Activated CD8-positive, alpha-beta T cell treated with anti-CD3 and anti-CD28 coated beads, Interleukin-2, amount 10 ng/mL, durations not matched to agents 7 days and 5 days (primary cell): Measurements from ENCODE around the gene NMNAT1. TPM values are rescaled to one million over a fixed set of nuclear protein-coding genes. Genes with fewer than 3 reads are reported as not detected.

ENCODE experiments used
- ATAC-seq: fragments of 150-1000 bp; cut with Tn5 transposase; one replicate; pipeline ENCODE4 v1.10.0; 2021; ENCODE audit warnings: moderate library complexity
- CTCF ChIA-PET: fragments of 350-600 bp; sonication (Branson Sonifier 250); formaldehyde crosslinking; loops from one replicate; lab custom pipeline; 2021; ENCODE audit warnings: antibody characterized with exemption; lab: Charles Lee
- POLR2A ChIA-PET: fragments of 350-600 bp; sonication (Branson Sonifier 250); formaldehyde crosslinking; loops from one replicate; lab custom pipeline; 2021; ENCODE audit warnings: antibody characterized with exemption; lab: Charles Lee
- DNase-seq: peaks from one replicate; pipeline ENCODE4 v3.0.0-alpha.2; 2020
- H3K27ac Mint-ChIP-seq: one replicate; pipeline ENCODE4 v1.8.0; 2021; ENCODE audit warnings: mild to moderate bottlenecking, mixed read lengths
- H3K27me3 Mint-ChIP-seq: one replicate; pipeline ENCODE4 v1.8.0; 2021; ENCODE audit warnings: low read depth, mixed read lengths
- H3K36me3 Mint-ChIP-seq: one replicate; pipeline ENCODE4 v1.8.0; 2021; ENCODE audit warnings: low read depth, mixed read lengths
- H3K4me1 Mint-ChIP-seq: one replicate; pipeline ENCODE4 v1.8.0; 2021; ENCODE audit warnings: low read depth, mixed read lengths
- H3K4me3 Mint-ChIP-seq: one replicate; pipeline ENCODE4 v1.8.0; 2021; ENCODE audit warnings: mild to moderate bottlenecking, mixed read lengths
- H3K9me3 Mint-ChIP-seq: one replicate; pipeline ENCODE4 v1.8.0; 2022; ENCODE audit warnings: mixed read lengths; ENCODE audit not compliant: insufficient read depth
- total RNA-seq, 2 experiments: library from RNA; stranded (reverse); gene quantifications; one replicate each; pipeline ENCODE4 v1.2.3, GENCODE V29; 2021

The NMNAT1 gene
- total RNA-seq, 2 experiments from 2014 or later: 6.2 to 6.3 TPM

DNA sequence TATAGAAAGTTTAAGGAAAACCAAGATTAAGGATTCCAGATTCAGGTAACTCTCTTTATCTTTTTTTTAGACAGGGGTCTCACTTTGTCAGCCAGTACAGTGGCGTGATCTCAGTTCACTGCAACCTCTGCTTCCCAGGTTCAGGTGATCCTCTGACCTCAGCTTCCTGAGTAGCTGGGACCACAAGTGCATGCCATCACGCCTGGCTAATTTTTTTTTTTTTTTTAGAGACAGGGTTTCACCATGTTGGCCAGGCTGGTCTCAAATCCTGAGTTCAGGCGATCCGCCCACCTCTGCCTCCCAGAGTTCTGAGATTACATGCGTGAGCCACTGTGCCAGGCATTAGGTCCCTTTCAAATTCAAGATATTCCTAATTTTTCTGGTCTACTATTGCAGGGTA is 16.0 kb upstream of the NMNAT1 start:
- Mint-ChIP-seq H3K36me3 (peaks cover 10% of the 10 kb centered on the region), H3K27ac (no peak overlapping the region), H3K27me3 (no peaks in the 10 kb centered on the region), H3K4me3 (no peak overlapping the region), H3K4me1 (peaks cover 8% of the 10 kb centered on the region), H3K9me3 (no peaks in the 10 kb centered on the region)
- DNase-seq (no peak), ATAC-seq (no peak)
- ChIA-PET CTCF (no interaction called here), POLR2A (no interaction called here)

DNA sequence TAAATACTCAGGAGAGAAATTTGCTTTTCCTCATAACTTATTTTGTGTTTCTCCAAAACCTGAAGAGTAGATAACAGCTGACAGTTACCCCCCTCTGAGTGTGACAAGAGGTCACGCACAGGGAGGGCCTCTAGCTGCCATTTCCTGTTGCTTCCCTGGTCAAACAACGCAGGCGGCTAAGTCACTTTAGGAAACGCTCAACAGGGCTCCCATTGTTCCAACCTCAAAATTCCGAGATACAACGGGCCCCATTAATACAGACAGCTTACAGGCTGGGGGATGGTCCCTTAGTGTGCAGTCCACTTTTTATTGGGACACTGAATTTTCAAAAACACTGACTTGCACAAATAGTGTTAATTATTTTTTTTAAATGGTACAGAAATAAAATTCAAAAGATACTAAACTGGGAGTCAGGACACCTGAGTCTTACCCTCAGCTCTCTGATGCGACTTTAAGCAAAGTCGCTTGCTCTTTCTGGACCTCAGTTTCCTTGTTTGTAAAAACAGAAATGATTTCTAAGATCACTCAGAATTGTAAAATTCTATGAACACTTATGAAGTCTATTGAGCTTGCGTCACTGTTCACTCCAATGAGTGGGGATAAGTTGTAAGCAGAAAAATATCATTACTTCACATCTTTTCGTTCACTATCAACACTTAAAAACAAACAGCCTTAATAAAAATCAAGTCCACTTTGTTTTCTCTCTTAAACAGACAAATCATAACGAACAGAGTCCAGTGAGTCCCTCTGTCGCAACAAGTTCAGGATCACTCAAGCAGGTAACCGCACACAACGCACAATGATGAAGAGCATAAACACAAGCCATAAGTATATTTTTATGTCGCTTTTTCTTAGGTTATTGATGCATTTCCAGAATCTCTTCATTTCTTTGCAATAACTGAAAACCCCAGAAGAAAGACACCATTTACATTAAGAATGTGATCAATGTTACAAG is 13.6 kb upstream of the NMNAT1 start:
- no peaks in the 10 kb centered on the region for H3K27me3 Mint-ChIP-seq
- ATAC-seq (no peak), DNase-seq (no peak)
- CTCF ChIA-PET: interaction anchor here (0.9 to 1.7 kb wide), 4 partner anchors 14 to 302 kb away, joined by 3 to 5 read pairs (median 4); partner anchors contain the start of genes LZIC and NMNAT1
- H3K4me1 Mint-ChIP-seq: peaks cover 8% of the 10 kb centered on the region
- POLR2A ChIA-PET: no interaction called here
- H3K9me3 Mint-ChIP-seq: no peaks in the 10 kb centered on the region
- H3K36me3 Mint-ChIP-seq: peaks cover 20% of the 10 kb centered on the region
- H3K4me3 Mint-ChIP-seq: no peak overlapping the region
- no peak overlapping the region for H3K27ac Mint-ChIP-seq

DNA sequence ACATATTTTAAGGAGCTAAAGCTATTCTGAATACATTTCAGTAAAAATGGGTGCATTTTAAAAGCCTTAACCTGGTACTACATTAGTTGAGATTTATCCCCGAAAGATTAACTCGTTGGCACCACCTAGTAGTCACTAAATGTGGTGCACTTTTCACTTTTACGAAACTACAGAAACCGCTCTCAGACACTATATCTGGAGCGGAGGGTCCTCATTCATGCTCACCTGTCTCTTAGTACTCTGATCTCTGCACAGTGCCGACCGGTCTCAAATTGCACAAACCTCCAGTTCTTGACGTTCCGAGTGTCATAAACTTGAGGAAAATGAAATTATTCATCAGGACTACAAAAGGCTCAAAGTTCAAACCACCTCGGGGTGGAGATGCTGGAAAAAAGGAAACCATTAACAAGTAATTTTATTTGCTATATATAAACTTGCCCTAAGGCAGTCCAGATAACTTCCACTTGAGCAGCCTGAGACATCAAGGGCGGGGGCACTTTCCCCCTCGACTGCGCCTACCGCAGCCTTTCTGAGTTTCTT is 806 bp upstream of the NMNAT1 start:
- ATAC-seq: peak; percentile 49
- peak; percentile 62 for DNase-seq
- Mint-ChIP-seq H3K27me3 (no peaks in the 10 kb centered on the region), H3K36me3 (peaks cover 12% of the 10 kb centered on the region), H3K4me1 (peaks cover 18% of the 10 kb centered on the region), H3K9me3 (no peaks in the 10 kb centered on the region), H3K27ac (peak overlapping the region; percentile 98), H3K4me3 (peak overlapping the region; percentile 99)
- CTCF ChIA-PET: interaction anchor here (0.7 to 3.3 kb wide), 13 partner anchors 8 to 488 kb away, joined by 3 to 20 read pairs (median 5); partner anchors contain the start of gene CENPS
- POLR2A ChIA-PET: interaction anchor here (1.2 to 1.8 kb wide), 3 partner anchors 28 to 313 kb away, joined by 3 to 6 read pairs (median 4); partner anchors contain the start of gene CTNNBIP1

DNA sequence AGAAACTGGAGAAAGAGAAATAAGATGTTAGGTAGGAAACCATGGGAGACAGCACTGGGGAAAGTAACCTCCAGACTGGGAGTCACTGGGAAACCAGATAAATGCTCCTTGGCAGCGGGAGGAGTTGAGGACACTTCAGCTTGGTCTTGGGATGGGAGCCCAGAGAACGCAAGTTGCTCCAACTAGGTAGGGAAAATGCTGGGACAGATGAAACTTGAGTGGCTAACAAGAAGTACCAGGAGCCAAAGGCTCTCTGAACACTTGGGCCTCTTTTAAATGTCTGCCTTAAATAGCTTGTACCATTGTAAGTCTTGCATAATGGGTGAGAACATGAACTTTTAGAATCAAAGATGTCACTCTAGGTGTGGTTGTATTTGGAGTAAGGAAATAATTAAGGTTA is 3.0 kb downstream of the NMNAT1 start:
- H3K4me3 Mint-ChIP-seq: no peak overlapping the region
- no peaks in the 10 kb centered on the region for H3K9me3 Mint-ChIP-seq
- ChIA-PET POLR2A (no interaction called here), CTCF (interaction anchor here (0.6 kb wide), 1 partner anchor 18 kb away, joined by 3 read pairs; no protein-coding TSS in a partner anchor)
- peaks cover 23% of the 10 kb centered on the region for H3K4me1 Mint-ChIP-seq
- DNase-seq (no peak), ATAC-seq (no peak)
- H3K36me3 Mint-ChIP-seq: peaks cover 11% of the 10 kb centered on the region
- H3K27me3 Mint-ChIP-seq: no peaks in the 10 kb centered on the region
- no peak overlapping the region for H3K27ac Mint-ChIP-seq

DNA sequence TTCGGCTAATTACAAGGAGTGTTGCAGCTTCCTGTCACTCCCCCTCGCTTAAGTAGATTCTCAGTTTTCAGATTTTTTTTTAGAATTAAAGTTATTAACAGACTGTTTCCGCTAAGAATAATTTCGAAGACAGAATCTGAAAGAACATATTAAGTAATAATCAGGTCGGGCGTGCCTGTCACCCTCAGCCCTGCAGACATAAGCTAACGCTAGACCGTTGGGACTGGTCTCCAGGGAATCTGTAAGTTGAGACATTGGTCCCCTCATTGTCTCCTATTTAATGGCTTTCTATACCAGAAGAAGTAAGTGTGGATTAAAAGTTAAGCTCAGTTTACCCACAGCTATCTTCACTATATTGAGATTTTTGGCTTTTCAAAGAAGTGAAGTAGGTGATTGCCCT is 14.5 kb downstream of the NMNAT1 start:
- Mint-ChIP-seq H3K4me3 (no peak overlapping the region), H3K4me1 (no peaks in the 10 kb centered on the region), H3K9me3 (no peaks in the 10 kb centered on the region), H3K36me3 (no peaks in the 10 kb centered on the region), H3K27ac (no peak overlapping the region), H3K27me3 (no peaks in the 10 kb centered on the region)
- POLR2A ChIA-PET: no interaction called here
- CTCF ChIA-PET: interaction anchor here (0.7 to 0.9 kb wide), 2 partner anchors 14 to 17 kb away, joined by 3 read pairs; partner anchors contain the start of genes LZIC and NMNAT1
- no peak for ATAC-seq
- no peak for DNase-seq

DNA sequence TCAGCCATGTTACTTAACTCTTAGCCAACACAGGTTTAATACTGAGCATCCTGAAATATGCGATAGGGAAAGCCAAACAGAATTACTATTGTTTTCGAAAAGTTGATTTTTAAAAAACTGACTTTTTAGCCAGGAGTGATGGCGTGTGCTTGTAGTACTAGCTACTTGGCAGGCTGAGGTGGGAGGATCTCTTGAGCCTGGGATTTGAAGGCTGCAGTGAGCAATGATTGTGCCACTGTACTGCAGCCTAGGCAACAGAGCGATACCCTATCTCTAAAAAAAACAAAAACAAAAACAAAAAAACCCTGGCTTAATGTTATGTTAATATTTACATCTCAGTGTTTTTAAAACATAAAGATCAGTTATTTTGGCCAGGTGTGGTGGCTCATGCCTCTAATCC is 16.7 kb downstream of the NMNAT1 start:
- CTCF ChIA-PET: no interaction called here
- Mint-ChIP-seq H3K27me3 (no peaks in the 10 kb centered on the region), H3K27ac (no peak overlapping the region), H3K9me3 (no peaks in the 10 kb centered on the region), H3K4me1 (no peaks in the 10 kb centered on the region), H3K36me3 (no peaks in the 10 kb centered on the region), H3K4me3 (no peak overlapping the region)
- ATAC-seq (no peak), DNase-seq (no peak)
- POLR2A ChIA-PET: no interaction called here

DNA sequence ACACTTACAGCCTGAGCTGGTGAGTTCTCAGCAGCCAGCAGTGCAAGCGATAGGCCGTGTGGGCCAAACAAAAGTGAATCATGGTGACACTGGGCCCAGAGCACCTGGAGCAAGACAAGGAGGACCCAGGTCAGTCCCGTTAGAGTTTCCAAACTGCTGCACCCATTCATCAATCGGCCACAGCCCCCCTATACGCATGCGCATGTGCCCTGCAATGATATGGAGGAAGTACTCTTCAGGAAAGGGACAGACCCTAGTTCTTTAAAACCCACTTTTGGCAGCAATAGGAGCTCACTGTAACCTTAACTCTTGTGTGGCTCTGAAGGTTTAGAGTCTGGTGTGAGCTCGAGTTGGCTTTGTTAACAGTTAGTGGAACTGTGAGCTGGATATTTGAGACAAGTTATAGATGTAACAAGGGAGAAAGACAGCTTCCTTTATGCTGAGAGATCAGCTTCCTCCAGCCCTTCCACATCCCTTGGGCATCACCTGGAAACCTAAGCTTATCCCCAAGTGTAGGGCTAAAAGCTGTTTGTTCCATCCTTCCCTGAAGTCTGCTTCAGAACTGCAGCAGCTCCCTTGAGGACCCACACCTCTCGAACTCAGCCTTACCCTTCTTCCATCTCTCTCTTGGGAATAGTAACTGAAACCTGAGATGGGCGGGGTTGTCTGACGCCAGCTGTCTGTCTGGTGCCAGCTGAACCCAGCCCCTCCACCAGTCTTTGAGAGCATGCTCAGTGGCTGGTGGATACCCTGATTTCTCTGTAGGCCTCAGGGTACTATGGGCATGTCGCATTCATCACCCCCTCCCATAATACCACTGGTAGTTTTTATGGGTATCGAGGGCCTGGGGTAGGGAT is 17.7 kb downstream of the NMNAT1 start:
- ATAC-seq (no peak), DNase-seq (no peak)
- H3K4me1 Mint-ChIP-seq: no peaks in the 10 kb centered on the region
- ChIA-PET POLR2A (no interaction called here), CTCF (interaction anchor here (0.8 to 2.0 kb wide), 2 partner anchors 11 to 18 kb away, joined by 3 to 7 read pairs; partner anchors contain the start of genes LZIC and NMNAT1)
- H3K4me3 Mint-ChIP-seq: no peak overlapping the region
- H3K27ac Mint-ChIP-seq: no peak overlapping the region
- H3K27me3 Mint-ChIP-seq: no peaks in the 10 kb centered on the region
- no peaks in the 10 kb centered on the region for H3K9me3 Mint-ChIP-seq
- no peaks in the 10 kb centered on the region for H3K36me3 Mint-ChIP-seq

DNA sequence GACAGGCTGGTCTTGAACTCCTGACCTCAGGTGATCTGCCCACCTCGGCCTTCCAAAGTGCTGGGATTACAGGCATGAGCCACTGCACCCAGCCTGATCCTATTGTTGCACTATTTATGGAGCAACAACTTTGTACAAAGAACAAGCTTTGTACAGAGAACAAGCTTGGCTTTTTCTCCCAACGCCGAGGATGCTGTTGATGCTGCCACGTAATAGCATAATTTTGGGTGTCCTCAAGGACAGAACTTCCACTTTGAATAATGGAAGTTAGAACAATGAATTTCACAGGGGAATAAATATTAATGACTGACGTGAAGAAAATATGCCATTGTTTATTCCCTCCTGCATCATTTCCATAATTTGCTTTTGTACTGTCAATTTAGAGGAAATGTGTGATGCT is 41.0 kb downstream of the NMNAT1 start:
- Mint-ChIP-seq H3K27me3 (no peaks in the 10 kb centered on the region), H3K4me1 (no peaks in the 10 kb centered on the region), H3K36me3 (peaks cover 10% of the 10 kb centered on the region), H3K4me3 (no peak overlapping the region), H3K9me3 (no peaks in the 10 kb centered on the region), H3K27ac (no peak overlapping the region)
- ChIA-PET CTCF (no interaction called here), POLR2A (no interaction called here)
- ATAC-seq (no peak), DNase-seq (no peak)

DNA sequence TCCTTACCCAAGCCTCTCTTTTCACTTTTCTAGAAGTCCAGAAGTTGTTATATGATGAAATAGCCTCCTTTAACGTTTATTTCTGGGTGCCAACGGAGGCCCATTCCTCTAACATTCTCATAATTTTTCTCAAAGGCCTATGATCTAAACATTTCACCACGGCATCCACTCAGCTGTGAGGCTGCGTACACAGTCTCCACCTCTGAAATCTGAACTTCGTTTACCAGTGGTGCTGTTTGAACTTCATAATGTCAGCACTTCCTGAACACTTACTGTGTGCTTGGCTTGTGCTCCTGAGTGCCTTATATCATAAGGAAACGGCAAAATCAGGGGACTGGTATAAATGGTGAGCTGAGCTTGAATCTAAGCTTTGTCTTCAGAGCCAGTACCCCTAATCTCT is 41.7 kb downstream of the NMNAT1 start:
- no peaks in the 10 kb centered on the region for H3K27me3 Mint-ChIP-seq
- POLR2A ChIA-PET: no interaction called here
- no peak overlapping the region for H3K4me3 Mint-ChIP-seq
- no peak for ATAC-seq
- peaks cover 10% of the 10 kb centered on the region for H3K36me3 Mint-ChIP-seq
- no peaks in the 10 kb centered on the region for H3K4me1 Mint-ChIP-seq
- CTCF ChIA-PET: interaction anchor here (1.1 kb wide), 1 partner anchor 34 kb away, joined by 3 read pairs; no protein-coding TSS in a partner anchor
- H3K9me3 Mint-ChIP-seq: no peaks in the 10 kb centered on the region
- H3K27ac Mint-ChIP-seq: no peak overlapping the region
- DNase-seq: no peak

DNA sequence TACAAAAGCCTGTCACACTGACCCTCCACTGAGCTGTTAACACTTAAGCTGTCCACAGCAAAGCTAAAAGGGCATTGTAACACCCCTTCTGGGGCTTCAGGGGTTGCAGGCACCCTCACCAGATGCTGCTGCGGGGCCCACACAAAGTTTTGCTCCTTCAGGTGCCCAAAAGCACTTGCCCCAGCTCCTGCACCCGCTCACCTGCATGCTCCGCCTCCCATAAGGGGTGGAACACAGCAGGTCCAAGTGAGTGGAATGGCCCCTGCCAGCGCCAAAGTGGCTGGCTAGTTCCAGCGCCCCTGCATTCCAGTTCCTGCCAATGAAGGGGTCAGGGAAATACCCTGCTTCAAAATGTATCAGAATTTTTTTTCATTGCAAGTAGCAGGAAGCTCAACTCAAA is 46.5 kb downstream of the NMNAT1 start:
- Mint-ChIP-seq H3K9me3 (no peaks in the 10 kb centered on the region), H3K4me3 (no peak overlapping the region), H3K27ac (no peak overlapping the region), H3K36me3 (peaks cover 1% of the 10 kb centered on the region), H3K4me1 (no peaks in the 10 kb centered on the region), H3K27me3 (peaks cover 7% of the 10 kb centered on the region)
- ChIA-PET POLR2A (no interaction called here), CTCF (interaction anchor here (0.9 to 1.3 kb wide), 3 partner anchors 18 to 220 kb away, joined by 3 read pairs; no protein-coding TSS in a partner anchor)
- DNase-seq (no peak), ATAC-seq (no peak)

DNA sequence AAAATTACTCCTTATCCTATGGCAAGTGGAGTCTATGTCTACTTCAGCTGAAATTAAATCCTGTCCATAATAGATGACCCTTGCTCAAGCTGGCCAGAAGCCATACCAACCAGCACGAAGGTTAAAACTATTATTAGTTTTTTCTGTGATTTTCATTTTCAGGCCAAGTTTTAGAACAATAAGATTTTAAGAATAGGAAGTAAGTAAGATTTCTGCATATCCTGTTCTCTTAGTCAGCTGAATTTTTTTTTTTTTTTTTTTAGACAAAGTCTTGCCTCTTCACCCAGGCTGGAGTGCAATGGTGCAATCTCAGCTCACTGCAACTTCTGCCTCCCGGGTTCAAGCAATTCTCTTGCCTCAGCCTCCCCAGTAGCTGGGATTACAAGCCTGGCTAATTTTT is 47.7 kb downstream of the NMNAT1 start:
- Mint-ChIP-seq H3K4me1 (no peaks in the 10 kb centered on the region), H3K4me3 (no peak overlapping the region), H3K27me3 (peaks cover 7% of the 10 kb centered on the region), H3K36me3 (no peaks in the 10 kb centered on the region), H3K9me3 (no peaks in the 10 kb centered on the region), H3K27ac (no peak overlapping the region)
- ChIA-PET CTCF (interaction anchor here (0.6 kb wide), 1 partner anchor 198 kb away, joined by 3 read pairs; no protein-coding TSS in a partner anchor), POLR2A (no interaction called here)
- DNase-seq (no peak), ATAC-seq (no peak)
